ENCODE measurements around the gene CD247. TPM values are rescaled to one million over a fixed set of nuclear protein-coding genes. Genes with fewer than 3 reads are reported as not detected.

Gene CD247
- total RNA-seq, 1 experiment from 2014 or later = 0.44 TPM

DNA sequence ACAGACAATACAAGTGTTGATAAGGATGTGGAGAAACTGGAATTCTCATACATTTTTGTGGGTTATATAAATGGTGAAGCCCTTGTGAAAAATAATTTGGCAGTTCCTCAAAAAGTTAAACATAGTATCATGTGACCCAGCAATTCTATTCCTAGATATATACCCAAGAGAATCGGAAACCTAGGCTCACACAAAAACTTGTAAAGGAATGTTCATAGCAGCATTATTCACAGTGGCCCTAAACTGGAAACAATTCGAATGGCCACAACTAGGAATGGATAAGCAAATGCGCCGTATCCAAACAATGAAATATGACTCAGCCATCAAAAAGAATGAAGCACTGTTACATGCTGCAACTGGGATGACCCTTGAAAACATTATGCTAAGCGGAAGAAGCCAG is 3.9 kb upstream of the CD247 start:
- in situ Hi-C loops (cut with HindIII; ENCODE audit: low pct_unique_long_range_greater_than_20kb, low sequenced_read_pairs) = no loop called here
- H3K27me3 ChIP-seq (ENCODE audit: control insufficient read depth, insufficient read depth, low read length) = peaks cover 14% of the 10 kb centered on the region
- no peak overlapping the region for H3K4me3 ChIP-seq (ENCODE audit: low read depth in 2 of 2, low read length in 2 of 2)
- BruUV-seq (replicated peaks) = no TSS peak
- H3K27ac ChIP-seq (ENCODE audit: low read length) = no peak overlapping the region
- no peaks in the 10 kb centered on the region for H3K4me1 ChIP-seq (ENCODE audit: control insufficient read depth, insufficient read depth, low read length)
- ChIA-PET CTCF (no interaction called here), POLR2A (no interaction called here)
- no peaks in the 10 kb centered on the region for H3K36me3 ChIP-seq (ENCODE audit: control insufficient read depth, insufficient read depth, low read length)
- DNase-seq (ENCODE audit: low read depth, low spot score) = no peak
- no peak for ATAC-seq
- peaks cover 7% of the 10 kb centered on the region; the same call in 1 of the 2 replicates for H3K9me3 ChIP-seq (ENCODE audit: control insufficient read depth, insufficient read depth, low read depth, low read length)
- TF ChIP-seq SIN3A (IDR thresholded peaks at IDR 0.05; ENCODE audit: borderline replicate concordance, insufficient read depth, low read depth, low read length) (no peak), POLR2AphosphoS5 (IDR thresholded peaks at IDR 0.05; ENCODE audit: low read depth, low read length) (no peak), TCF7L2 (IDR thresholded peaks at IDR 0.05; ENCODE audit: low read depth, low read length) (no peak), CTCF (IDR thresholded peaks at IDR 0.05) (no peak), REST (IDR thresholded peaks at IDR 0.05; ENCODE audit: insufficient read depth in 1 of 2, low read depth in 2 of 2, low read length in 1 of 2) (no peak)
- intact Hi-C loops (cut with micrococcal nuclease; ENCODE audit: unreplicated experiment) = no loop called here

- H3K27me3 ChIP-seq (ENCODE audit: control insufficient read depth, insufficient read depth, low read length) = peaks cover 14% of the 10 kb centered on the region
- CTCF ChIA-PET = no interaction called here
- no peaks in the 10 kb centered on the region for H3K4me1 ChIP-seq (ENCODE audit: control insufficient read depth, insufficient read depth, low read length)
- H3K36me3 ChIP-seq (ENCODE audit: control insufficient read depth, insufficient read depth, low read length) = no peaks in the 10 kb centered on the region
- TF ChIP-seq REST (IDR thresholded peaks at IDR 0.05; ENCODE audit: insufficient read depth in 1 of 2, low read depth in 2 of 2, low read length in 1 of 2) = no peak
- TF ChIP-seq CTCF (IDR thresholded peaks at IDR 0.05) = peak; percentile 32; the same call in 1 of the 2 replicates
- TF ChIP-seq SIN3A (IDR thresholded peaks at IDR 0.05; ENCODE audit: borderline replicate concordance, insufficient read depth, low read depth, low read length) = no peak
- TF ChIP-seq TCF7L2 (IDR thresholded peaks at IDR 0.05; ENCODE audit: low read depth, low read length) = no peak
- H3K9me3 ChIP-seq (ENCODE audit: control insufficient read depth, insufficient read depth, low read depth, low read length) = peaks cover 7% of the 10 kb centered on the region; the same call in 1 of the 2 replicates
- no peak for DNase-seq (ENCODE audit: low read depth, low spot score)
- in situ Hi-C loops (cut with HindIII; ENCODE audit: low pct_unique_long_range_greater_than_20kb, low sequenced_read_pairs) (no loop called here), intact Hi-C loops (cut with micrococcal nuclease; ENCODE audit: unreplicated experiment) (no loop called here)
- no TSS peak for BruUV-seq (replicated peaks)
- no peak overlapping the region for H3K4me3 ChIP-seq (ENCODE audit: low read depth in 2 of 2, low read length in 2 of 2)
- POLR2A ChIA-PET = no interaction called here
- no peak overlapping the region for H3K27ac ChIP-seq (ENCODE audit: low read length)
- ATAC-seq = no peak
Observed at GRCh38 chr1:167520711-167521206, 2.4 kb upstream of the CD247 start.

All from Panc1 (cell line).